Duodenal mucosa (tissue), 2 donors: ENCODE measurements around the gene IMP3.
"Not testable (repeated sequence)": the region's sequence is repeated elsewhere in the genome, so short reads cannot be mapped to it uniquely, and the experiment has no call there.

Source experiments
- H3K27ac ChIP-seq: one replicate; pipeline ENCODE4 v1.7.0; 2013; ENCODE audit warnings: low read depth, low read length
- H3K27me3 ChIP-seq, 2 donors: one replicate each; pipeline ENCODE4 v1.7.0; 2013; ENCODE audit warnings: low read length in 2 of 2, control low read depth in 1 of 2; ENCODE audit not compliant: insufficient read depth in 2 of 2, control insufficient read depth in 1 of 2
- H3K36me3 ChIP-seq, 2 donors: one replicate each; pipeline ENCODE4 v1.7.0; 2013; ENCODE audit warnings: low read length in 2 of 2, control low read depth in 1 of 2; ENCODE audit not compliant: insufficient read depth in 2 of 2, control insufficient read depth in 1 of 2
- H3K4me1 ChIP-seq, 2 donors: one replicate each; pipeline ENCODE4 v1.7.0; 2013; ENCODE audit warnings: low read length in 2 of 2, control low read depth in 1 of 2; ENCODE audit not compliant: insufficient read depth in 2 of 2, control insufficient read depth in 1 of 2
- H3K4me3 ChIP-seq, 2 donors: one replicate each; pipeline ENCODE4 v1.7.0; 2013; ENCODE audit warnings: low read length in 2 of 2, low read depth in 1 of 2
- H3K9ac ChIP-seq, 2 donors: one replicate each; pipeline ENCODE4 v1.7.0; 2013; ENCODE audit warnings: low read length in 2 of 2, low read depth in 1 of 2
- H3K9me3 ChIP-seq, 2 donors: one replicate each; pipeline ENCODE4 v1.7.0; 2013; ENCODE audit warnings: low read length in 2 of 2, control low read depth in 1 of 2; ENCODE audit not compliant: control insufficient read depth in 1 of 2

The IMP3 gene

GRCh38 chr15:75639709-75640482 lies at the start of gene IMP3:
Gene IMP3 (minus strand): TSS chr15:75640224. CDS start chr15:75640168, 56 bp downstream.
- H3K4me1 ChIP-seq: peaks cover 16 to 36% of the 10 kb centered on the region in 2 donors
- peak within 1 kb of the TSS; percentile 93 to 99 for H3K9ac ChIP-seq
- no peaks in the 10 kb centered on the region for H3K36me3 ChIP-seq
- no peaks in the 10 kb centered on the region for H3K27me3 ChIP-seq
- H3K9me3 ChIP-seq: no peaks in the 10 kb centered on the region
- peak within 1 kb of the TSS; percentile 95 for H3K27ac ChIP-seq
- peak within 1 kb of the TSS; percentile 85 to 99 for H3K4me3 ChIP-seq

GRCh38 chr15:75689429-75689828 lies 49.4 kb upstream of the IMP3 start:
- peaks cover 13 to 14% of the 10 kb centered on the region in 2 donors for H3K4me1 ChIP-seq
- not testable (repeated sequence) for H3K9me3 ChIP-seq, H3K36me3 ChIP-seq, H3K9ac ChIP-seq, H3K27ac ChIP-seq, H3K4me3 ChIP-seq, H3K27me3 ChIP-seq

- H3K4me1 ChIP-seq: peaks cover 7 to 8% of the 10 kb centered on the region in 2 donors
- H3K9me3 ChIP-seq: no peaks in the 10 kb centered on the region
- H3K36me3 ChIP-seq: no peaks in the 10 kb centered on the region
- H3K9ac ChIP-seq: no peak overlapping the region
- H3K27ac ChIP-seq: no peak overlapping the region
- H3K27me3 ChIP-seq: no peaks in the 10 kb centered on the region
- no peak overlapping the region for H3K4me3 ChIP-seq
These were observed 48.8 kb upstream of the IMP3 start for GRCh38 chr15:75688831-75689230.

- H3K9me3 ChIP-seq: no peaks in the 10 kb centered on the region
- H3K27me3 ChIP-seq: no peaks in the 10 kb centered on the region
- no peak overlapping the region for H3K4me3 ChIP-seq
- peaks cover under 1 to 2% of the 10 kb centered on the region in 2 donors for H3K4me1 ChIP-seq
- H3K9ac ChIP-seq: no peak overlapping the region
- no peak overlapping the region for H3K27ac ChIP-seq
- no peaks in the 10 kb centered on the region for H3K36me3 ChIP-seq
These were observed 48.2 kb upstream of the IMP3 start for GRCh38 chr15:75688278-75688557.

DNA sequence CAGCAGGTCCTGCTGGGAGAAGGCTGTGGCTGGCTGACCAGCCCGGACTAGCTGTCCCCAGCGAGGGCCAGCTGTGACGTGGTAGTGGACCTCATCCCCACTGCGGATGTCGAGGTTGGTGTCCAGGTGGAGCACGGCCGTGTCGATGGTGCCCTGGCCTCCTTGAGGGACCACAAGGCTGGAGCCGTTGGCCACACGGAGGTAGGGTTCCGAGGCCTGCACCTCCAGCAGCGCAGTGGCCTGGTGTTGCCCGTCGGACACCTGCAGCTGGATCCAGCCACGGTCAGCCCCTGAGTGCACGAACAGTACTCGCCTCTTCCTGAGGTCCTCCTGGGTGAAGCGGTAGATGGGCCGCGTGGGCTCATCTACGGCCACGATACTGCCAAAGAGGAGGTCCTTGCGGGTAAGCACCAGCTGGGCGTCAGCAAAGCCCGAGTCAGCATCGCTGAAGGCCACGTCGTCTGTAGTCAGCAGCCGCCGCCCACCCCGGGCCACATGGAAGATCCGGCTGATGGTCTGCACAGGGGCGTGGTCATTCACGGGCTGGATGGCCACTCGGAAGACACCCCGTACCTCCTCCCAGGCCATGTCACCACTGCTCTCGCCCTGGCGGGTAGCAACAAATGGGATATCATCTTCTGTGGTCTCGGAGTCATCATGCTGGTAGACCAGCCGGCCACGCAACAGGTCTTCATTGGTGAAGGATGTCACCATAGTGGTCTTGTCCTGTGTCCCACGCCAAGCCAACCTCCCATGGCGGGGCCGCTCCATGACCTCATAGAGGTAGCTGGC lies 47.7 kb upstream of the IMP3 start:
- no peak overlapping the region for H3K27ac ChIP-seq
- no peaks in the 10 kb centered on the region for H3K9me3 ChIP-seq
- no peaks in the 10 kb centered on the region for H3K36me3 ChIP-seq
- H3K27me3 ChIP-seq: no peaks in the 10 kb centered on the region
- no peaks in the 10 kb centered on the region for H3K4me1 ChIP-seq
- no peak overlapping the region for H3K4me3 ChIP-seq
- no peak overlapping the region for H3K9ac ChIP-seq

DNA sequence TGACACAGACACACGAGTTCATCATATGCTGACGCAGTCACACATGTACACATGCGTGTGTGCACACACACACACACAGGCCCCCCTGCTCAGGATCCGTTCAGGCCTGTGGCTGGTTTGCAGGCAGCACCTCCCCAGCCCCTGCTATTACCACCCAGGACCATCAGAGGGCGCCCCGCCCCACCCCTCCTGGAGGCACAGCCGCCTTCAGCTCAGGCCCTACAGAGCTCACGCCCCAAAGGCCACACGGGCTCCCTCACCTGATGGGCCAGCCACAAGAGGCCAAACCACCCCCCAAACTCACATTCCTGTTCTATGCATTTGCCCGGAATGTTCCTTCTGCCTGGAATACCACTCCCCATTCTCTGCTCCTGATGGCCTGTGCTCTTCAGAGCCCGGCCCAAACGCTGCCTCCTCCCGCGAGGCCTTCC lies 46.2 kb upstream of the IMP3 start:
- H3K27me3 ChIP-seq, H3K36me3 ChIP-seq, H3K4me1 ChIP-seq: not testable (repeated sequence)

GRCh38 chr15:75685195-75685594 lies 45.2 kb upstream of the IMP3 start:
- Histone ChIP-seq H3K9me3 (no peaks in the 10 kb centered on the region), H3K27me3 (no peaks in the 10 kb centered on the region), H3K4me3 (no peak overlapping the region), H3K4me1 (no peaks in the 10 kb centered on the region), H3K27ac (no peak overlapping the region), H3K9ac (no peak overlapping the region), H3K36me3 (no peaks in the 10 kb centered on the region)

More for the DNA sequence above, 46.2 kb upstream of the IMP3 start:
- H3K4me3 ChIP-seq, H3K9ac ChIP-seq, H3K27ac ChIP-seq, H3K9me3 ChIP-seq: not testable (repeated sequence)

GRCh38 chr15:75684648-75685047 lies 44.6 kb upstream of the IMP3 start:
- Histone ChIP-seq H3K36me3 (no peaks in the 10 kb centered on the region), H3K4me1 (no peaks in the 10 kb centered on the region), H3K27me3 (no peaks in the 10 kb centered on the region), H3K9ac (no peak overlapping the region), H3K4me3 (no peak overlapping the region), H3K27ac (no peak overlapping the region), H3K9me3 (no peaks in the 10 kb centered on the region)

- not testable (repeated sequence) for H3K27me3 ChIP-seq, H3K4me3 ChIP-seq, H3K27ac ChIP-seq, H3K9ac ChIP-seq, H3K4me1 ChIP-seq, H3K36me3 ChIP-seq, H3K9me3 ChIP-seq
These were observed 43.8 kb upstream of the IMP3 start for GRCh38 chr15:75683646-75684312.
